HUDEP-2 (cell line): ENCODE results near the gene CNIH2.
A peak's percentile ranks its signal among the peaks of the same experiment; 100 is the strongest.
"Not testable (repeated sequence)": the region's sequence is repeated elsewhere in the genome, so short reads cannot be mapped to it uniquely, and the experiment has no call there.

Experiments used
- DNase-seq, 76 experiments: peaks; one replicate each; lab custom pipeline; 2025; ENCODE audit not compliant: unreplicated experiment in 76 of 76; lab: John Stamatoyannopoulos, UW

CNIH2 gene

GRCh38 chr11:66275396-66275795, 2.6 kb upstream of the CNIH2 start:
- DNase-seq, result no peak

DNA sequence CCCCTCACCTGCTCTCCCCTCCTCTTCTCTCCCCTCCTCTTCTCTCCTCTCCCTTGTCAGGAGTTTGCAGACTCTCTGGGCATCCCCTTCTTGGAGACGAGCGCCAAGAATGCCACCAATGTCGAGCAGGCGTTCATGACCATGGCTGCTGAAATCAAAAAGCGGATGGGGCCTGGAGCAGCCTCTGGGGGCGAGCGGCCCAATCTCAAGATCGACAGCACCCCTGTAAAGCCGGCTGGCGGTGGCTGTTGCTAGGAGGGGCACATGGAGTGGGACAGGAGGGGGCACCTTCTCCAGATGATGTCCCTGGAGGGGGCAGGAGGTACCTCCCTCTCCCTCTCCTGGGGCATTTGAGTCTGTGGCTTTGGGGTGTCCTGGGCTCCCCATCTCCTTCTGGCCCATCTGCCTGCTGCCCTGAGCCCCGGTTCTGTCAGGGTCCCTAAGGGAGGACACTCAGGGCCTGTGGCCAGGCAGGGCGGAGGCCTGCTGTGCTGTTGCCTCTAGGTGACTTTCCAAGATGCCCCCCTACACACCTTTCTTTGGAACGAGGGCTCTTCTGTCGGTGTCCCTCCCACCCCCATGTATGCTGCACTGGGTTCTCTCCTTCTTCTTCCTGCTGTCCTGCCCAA, 1.9 kb upstream of the CNIH2 start:
- no peak for DNase-seq

DNA sequence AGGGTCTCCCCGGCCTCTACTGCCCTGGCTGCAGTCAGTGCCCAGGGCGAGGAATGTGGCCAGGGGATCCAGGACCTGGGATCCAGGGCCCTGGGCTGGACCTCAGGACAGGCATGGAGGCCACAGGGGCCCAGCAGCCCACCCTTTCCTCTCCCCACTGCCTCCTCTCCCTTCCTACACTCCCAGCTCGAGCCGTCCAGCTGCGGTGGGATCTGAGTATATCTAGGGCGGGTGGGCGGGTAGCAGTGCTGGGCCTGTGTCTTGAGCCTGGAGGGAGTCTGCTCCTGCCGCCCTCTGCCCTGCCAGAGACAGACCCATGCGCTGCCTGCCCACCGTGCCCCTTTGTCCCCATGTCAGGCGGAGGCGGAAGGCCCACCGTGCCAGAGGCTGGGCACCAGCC, 1.4 kb upstream of the CNIH2 start:
- DNase-seq, result not testable (repeated sequence)

GRCh38 chr11:66277064-66277463, 911 bp upstream of the CNIH2 start:
- not testable (repeated sequence) for DNase-seq

- DNase-seq, result peak in 1 of 76 experiments; percentile 10
Observed at GRCh38 chr11:66278363-66279091, 552 bp downstream of the CNIH2 start.

- DNase-seq, result no peak
Observed at GRCh38 chr11:66279092-66279734, 1.2 kb downstream of the CNIH2 start.

GRCh38 chr11:66280428-66280827, 2.5 kb downstream of the CNIH2 start:
- no peak for DNase-seq

DNA sequence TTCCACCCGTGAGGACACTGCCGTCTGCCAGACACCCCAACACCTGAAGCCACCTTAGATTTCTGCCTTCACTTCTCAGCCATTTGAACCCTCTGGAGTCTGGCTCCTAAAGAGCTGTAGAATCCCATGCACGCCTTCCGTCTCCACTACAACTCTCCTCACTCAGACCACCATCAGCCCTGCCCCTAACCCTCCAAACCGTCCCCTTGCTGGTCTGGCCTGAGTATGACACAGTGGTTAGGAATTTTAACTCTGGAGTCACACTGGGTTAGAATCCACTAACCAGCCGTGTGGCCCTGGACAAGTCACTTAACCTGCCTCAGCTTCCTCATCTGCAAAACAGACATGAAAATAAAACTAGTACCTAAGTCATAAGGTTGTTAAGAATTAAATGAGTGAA, 3.0 kb downstream of the CNIH2 start:
- no peak for DNase-seq

- no peak for DNase-seq
Observed at GRCh38 chr11:66281776-66282467, 3.9 kb downstream of the CNIH2 start.

GRCh38 chr11:66282468-66283455, 4.8 kb downstream of the CNIH2 start:
- DNase-seq, result peak in 75 of 76 experiments; percentile 36 to 98 (median 94)

- no peak for DNase-seq
Observed at GRCh38 chr11:66283461-66284105, 5.6 kb downstream of the CNIH2 start.

GRCh38 chr11:66284526-66285078, 6.6 kb downstream of the CNIH2 start:
- DNase-seq, result no peak

DNA sequence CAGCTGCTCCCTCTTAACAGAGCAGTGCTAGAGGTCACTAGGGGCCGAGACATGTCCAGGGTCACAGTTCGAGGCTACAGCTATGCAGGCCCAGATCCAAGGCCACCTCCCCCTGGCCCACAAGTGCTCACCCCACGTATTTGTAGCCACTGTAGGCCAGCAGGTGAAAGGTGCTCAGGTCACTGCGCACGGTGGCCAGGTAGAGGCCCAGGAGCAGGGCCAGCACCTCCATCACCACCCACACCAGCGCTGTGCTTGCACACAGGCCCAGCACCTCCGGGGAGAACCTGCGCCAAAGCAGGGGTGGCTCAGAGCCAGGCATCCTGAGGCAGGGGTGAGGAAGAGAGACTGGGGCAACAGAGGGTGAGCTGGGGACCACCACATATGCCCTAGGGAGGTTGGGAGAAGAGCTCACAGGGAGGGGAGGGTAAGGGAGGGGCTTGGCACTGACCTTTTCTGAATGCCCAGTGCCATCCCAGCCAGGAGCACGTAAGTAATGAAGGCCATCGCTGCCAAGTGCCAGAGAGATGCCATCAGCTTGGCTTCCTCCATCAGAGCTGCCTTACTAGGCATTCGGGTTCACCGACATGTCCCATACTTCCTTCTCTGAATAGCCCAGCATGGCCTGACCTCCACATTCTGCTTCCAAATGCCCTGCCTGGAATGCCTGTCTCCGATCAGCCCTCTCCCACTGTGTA, 7.4 kb downstream of the CNIH2 start:
- DNase-seq, result no peak

GRCh38 chr11:66286699-66287098, 8.7 kb downstream of the CNIH2 start:
- DNase-seq, result no peak

GRCh38 chr11:66287211-66287888, 9.4 kb downstream of the CNIH2 start:
- DNase-seq, result no peak

DNA sequence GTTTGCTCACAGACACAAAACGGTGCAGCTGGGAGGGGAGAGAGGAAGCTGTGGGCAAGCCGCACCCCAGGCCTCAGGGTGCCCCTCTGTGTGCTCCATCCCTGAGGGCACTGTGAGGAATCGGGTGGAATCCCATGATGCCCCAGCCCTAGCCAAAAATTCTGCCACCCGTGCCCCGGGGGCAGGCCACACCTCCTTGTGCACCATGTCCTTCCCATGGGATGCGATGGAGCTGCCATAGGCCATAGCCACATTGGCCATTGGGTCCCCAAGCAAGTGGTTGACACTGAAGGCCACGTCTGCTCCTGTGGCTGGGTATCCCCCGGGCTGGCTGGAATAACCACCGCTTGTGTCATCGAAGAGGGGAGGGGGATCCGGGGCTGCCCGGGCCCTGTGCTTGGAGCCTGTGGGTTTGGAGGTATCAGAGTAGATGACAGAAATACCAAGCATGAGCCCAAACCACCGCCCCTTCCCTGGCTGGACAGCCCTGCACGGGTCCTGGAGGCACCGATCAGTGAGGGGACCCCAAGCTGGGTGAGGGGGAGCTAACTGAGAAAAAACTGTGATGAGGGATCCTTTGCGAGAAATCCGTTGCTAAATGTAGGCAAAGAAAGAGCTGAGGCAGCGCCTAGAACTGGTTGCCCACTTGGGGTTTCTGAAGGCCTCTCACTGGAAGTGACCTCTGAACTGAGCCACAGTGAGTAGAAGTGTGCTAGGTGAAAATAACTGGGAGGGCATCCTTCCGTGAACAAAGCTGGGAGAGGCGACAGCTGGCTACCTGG, 10.1 kb downstream of the CNIH2 start:
- peak in 1 of 76 experiments; percentile 27 for DNase-seq
